GM23338 (cell line): ENCODE results near the gene SFXN5. TPM values are rescaled to one million over a fixed set of nuclear protein-coding genes. Genes with fewer than 3 reads are reported as not detected.

ENCODE experiments used
- ATAC-seq: fragments of 200-7000 bp; cut with Tn5 transposase; 3 replicates; pipeline ENCODE4 v1.9.1; 2020
- DNase-seq: peaks from one replicate; pipeline ENCODE4 v3.0.0-alpha.2; 2015; ENCODE audit warnings: low spot score
- H2AFZ ChIP-seq: fragments of 200-600 bp; sonication (generic); 2 replicates; pipeline ENCODE4 v1.8.0; 2016; ENCODE audit warnings: antibody characterized with exemption, mild to moderate bottlenecking, moderate library complexity
- H3F3A ChIP-seq: fragments of 200-600 bp; sonication (generic); replicated peaks from 2 replicates; pipeline ENCODE4 v1.8.0; 2017; ENCODE audit warnings: antibody characterized with exemption, mixed run types, low read depth
- H3K27ac ChIP-seq: fragments of 200-600 bp; sonication (generic); 2 replicates; pipeline ENCODE4 v1.6.1; 2016; ENCODE audit warnings: low read depth
- H3K27me3 ChIP-seq: fragments of 200-600 bp; sonication (generic); 2 replicates; pipeline ENCODE4 v1.8.0; 2016; ENCODE audit warnings: mild to moderate bottlenecking, mixed run types, moderate library complexity; ENCODE audit not compliant: insufficient read depth
- H3K36me3 ChIP-seq: fragments of 200-600 bp; sonication (generic); 2 replicates; pipeline ENCODE4 v1.8.0; 2016; ENCODE audit warnings: mild to moderate bottlenecking; ENCODE audit not compliant: insufficient read depth
- H3K4me1 ChIP-seq: fragments of 200-600 bp; sonication (generic); 2 replicates; pipeline ENCODE4 v1.8.0; 2016; ENCODE audit warnings: mild to moderate bottlenecking, moderate library complexity; ENCODE audit not compliant: insufficient read depth
- H3K4me2 ChIP-seq: fragments of 200-600 bp; sonication (generic); 2 replicates; pipeline ENCODE4 v1.7.1; 2017; ENCODE audit warnings: mixed run types
- H3K4me3 ChIP-seq: fragments of 200-600 bp; sonication (generic); 2 replicates; pipeline ENCODE4 v1.6.1; 2016; ENCODE audit warnings: mixed run types
- H3K79me2 ChIP-seq: fragments of 200-600 bp; sonication (generic); replicated peaks from 2 replicates; pipeline ENCODE4 v1.8.0; 2017; ENCODE audit warnings: mild to moderate bottlenecking; ENCODE audit not compliant: insufficient read depth
- H3K9me2 ChIP-seq: fragments of 200-600 bp; sonication (generic); 2 replicates; pipeline ENCODE4 v1.8.0; 2017; ENCODE audit not compliant: insufficient read depth
- H4K20me1 ChIP-seq: fragments of 200-600 bp; sonication (generic); replicated peaks from 2 replicates; pipeline ENCODE4 v1.8.0; 2017; ENCODE audit warnings: mild to moderate bottlenecking; ENCODE audit not compliant: insufficient read depth
- H3K27ac Mint-ChIP-seq: 2 replicates; pipeline ENCODE4 v1.8.0; 2020; ENCODE audit warnings: inconsistent platforms, mild to moderate bottlenecking, moderate library complexity, mixed read lengths
- H3K27me3 Mint-ChIP-seq: 3 replicates; pipeline ENCODE4 v1.8.0; 2022; ENCODE audit warnings: low read depth, mild to moderate bottlenecking, moderate library complexity, mixed read lengths, inconsistent platforms; ENCODE audit not compliant: insufficient read depth, poor library complexity
- H3K36me3 Mint-ChIP-seq: 3 replicates; pipeline ENCODE4 v1.8.0; 2021; ENCODE audit warnings: low read depth, mild to moderate bottlenecking, inconsistent platforms, moderate library complexity, mixed read lengths
- H3K4me1 Mint-ChIP-seq: 3 replicates; pipeline ENCODE4 v1.8.0; 2020; ENCODE audit warnings: mild to moderate bottlenecking, inconsistent platforms, mixed read lengths
- H3K4me3 Mint-ChIP-seq: 3 replicates; pipeline ENCODE4 v1.8.0; 2021; ENCODE audit warnings: moderate library complexity, mild to moderate bottlenecking, inconsistent platforms, mixed read lengths
- H3K9me3 Mint-ChIP-seq: 3 replicates; pipeline ENCODE4 v1.8.0; 2020; ENCODE audit warnings: moderate library complexity, mild to moderate bottlenecking, inconsistent platforms, mixed read lengths
- CREB1 ChIP-seq: fragments of 250-450 bp; sonication (Bioruptor Pico); IDR thresholded peaks from 2 replicates; pipeline ENCODE4 v1.5.0; 2020; ENCODE audit warnings: low read depth, mild to moderate bottlenecking, moderate library complexity
- ETS1 ChIP-seq: IDR thresholded peaks from 2 replicates; pipeline ENCODE4 v1.6.1; 2016; ENCODE audit warnings: antibody characterized with exemption
- EZH2 ChIP-seq: fragments of 200-600 bp; sonication (generic); IDR thresholded peaks from one replicate; pipeline ENCODE4 v1.8.0; 2017; ENCODE audit warnings: antibody characterized with exemption, mild to moderate bottlenecking, low read depth; ENCODE audit not compliant: unreplicated experiment
- EZH2phosphoT487 ChIP-seq: fragments of 200-600 bp; sonication (generic); IDR thresholded peaks from one replicate; pipeline ENCODE4 v1.8.1; 2018; ENCODE audit warnings: antibody characterized with exemption; ENCODE audit not compliant: unreplicated experiment
- JUNB ChIP-seq: IDR thresholded peaks from one replicate; pipeline ENCODE4 v1.6.1; 2016; ENCODE audit warnings: antibody characterized with exemption; ENCODE audit not compliant: unreplicated experiment
- NANOG ChIP-seq: IDR thresholded peaks from 2 replicates; pipeline ENCODE4 v1.6.1; 2016; ENCODE audit warnings: antibody characterized with exemption, borderline replicate concordance
- POLR2AphosphoS5 ChIP-seq: IDR thresholded peaks from 2 replicates; pipeline ENCODE4 v1.6.1; 2016; ENCODE audit warnings: antibody characterized with exemption, low read depth
- REST ChIP-seq: IDR thresholded peaks from one replicate; pipeline ENCODE4 v1.6.1; 2018; ENCODE audit warnings: antibody characterized with exemption; ENCODE audit not compliant: unreplicated experiment
- STAT1 ChIP-seq: IDR thresholded peaks from one replicate; pipeline ENCODE4 v1.6.1; 2016; ENCODE audit warnings: antibody characterized with exemption; ENCODE audit not compliant: unreplicated experiment
- ZNF114 ChIP-seq: fragments of 250-450 bp; sonication (Bioruptor Pico); IDR thresholded peaks from 2 replicates; pipeline ENCODE4 v1.5.0; 2020; ENCODE audit warnings: mild to moderate bottlenecking, moderate library complexity
- ZNF331 ChIP-seq: fragments of 250-450 bp; sonication (Bioruptor Pico); IDR thresholded peaks from 2 replicates; pipeline ENCODE4 v1.5.0; 2020; ENCODE audit warnings: low read depth, mild to moderate bottlenecking, moderate library complexity
- ZNF462 ChIP-seq: fragments of 250-450 bp; sonication (Bioruptor Pico); IDR thresholded peaks from 2 replicates; pipeline ENCODE4 v1.5.0; 2020; ENCODE audit warnings: mild to moderate bottlenecking, moderate library complexity
- polyA plus RNA-seq: library from polyadenylated mRNA; unstranded; fragments of >200 nt; fragmentation: Nextera tagmentation; extraction: Ambion mirVana; gene quantifications from 2 replicates; pipeline ENCODE4 v1.2.1, GENCODE V29; 2016
- total RNA-seq: library from RNA; depleted of rRNA; stranded (reverse); fragments of >200 nt; shearing (Covaris generic); gene quantifications from 2 replicates; pipeline ENCODE4 v1.2.3, GENCODE V29; 2014

SFXN5 gene
- total and polyA plus RNA-seq, 2 experiments from 2014 or later: 23.6 to 25.8 TPM

GRCh38 chr2:72933207-72933606, 138.3 kb downstream of the SFXN5 start (continued):
- no peak for TF ChIP-seq ZNF462 (CRISPR knock-in tag)

GRCh38 chr2:72932805-72933204, 138.7 kb downstream of the SFXN5 start:
- ATAC-seq: no peak
- no peaks in the 10 kb centered on the region for H4K20me1 ChIP-seq
- H3K27me3 ChIP-seq: peaks cover 48% of the 10 kb centered on the region
- TF ChIP-seq CREB1 (CRISPR knock-in tag) (no peak), JUNB (no peak), NANOG (no peak), ETS1 (no peak), ZNF331 (no peak), EZH2 (no peak), ZNF114 (no peak), POLR2AphosphoS5 (no peak), EZH2phosphoT487 (no peak), STAT1 (no peak), REST (no peak)

More at GRCh38 chr2:72932805-72933204, 138.7 kb downstream of the SFXN5 start:
- Histone ChIP-seq H3K9me2 (peaks cover 5% of the 10 kb centered on the region; the same call in 1 of the 2 replicates), H3K4me1 (peaks cover 9% of the 10 kb centered on the region), H3K4me2 (no peak overlapping the region), H3F3A (no peaks in the 10 kb centered on the region), H3K79me2 (no peaks in the 10 kb centered on the region), H2AFZ (no peak overlapping the region), H3K4me3 (no peak overlapping the region), H3K36me3 (no peaks in the 10 kb centered on the region), H3K27ac (no peak overlapping the region)
- DNase-seq: no peak
- H3K4me1 Mint-ChIP-seq: peaks cover 26% of the 10 kb centered on the region
- peaks cover 7% of the 10 kb centered on the region; the same call in 2 of the 3 replicates for H3K36me3 Mint-ChIP-seq
- H3K27ac Mint-ChIP-seq: no peak overlapping the region
- no peaks in the 10 kb centered on the region; the same call in 2 of the 3 replicates for H3K9me3 Mint-ChIP-seq
- H3K4me3 Mint-ChIP-seq: no peak overlapping the region
- H3K27me3 Mint-ChIP-seq: peaks cover 18% of the 10 kb centered on the region
